Measurements from ENCODE around the gene UBE2J2.
"Not testable (repeated sequence)": the region's sequence is repeated elsewhere in the genome, so short reads cannot be mapped to it uniquely, and the experiment has no call there.

Gene UBE2J2

GRCh38 chr1:1273512-1274298 lies at the start of gene UBE2J2:
UBE2J2 (minus strand) TSS chr1:1273854; CDS start chr1:1267992, 5,862 bp downstream.
- FAIRE-seq = no peak

GRCh38 chr1:1322952-1323351 lies 49.3 kb upstream of the UBE2J2 start:
- FAIRE-seq = no peak

- no peak for FAIRE-seq
Measured at GRCh38 chr1:1322418-1322817, 48.8 kb upstream of the UBE2J2 start.

GRCh38 chr1:1321477-1321876 lies 47.8 kb upstream of the UBE2J2 start:
- no peak for FAIRE-seq

GRCh38 chr1:1320666-1321448 lies 47.2 kb upstream of the UBE2J2 start:
- no peak for FAIRE-seq

GRCh38 chr1:1319646-1319941 lies 45.9 kb upstream of the UBE2J2 start:
- no peak for FAIRE-seq

GRCh38 chr1:1318777-1319645 lies 45.4 kb upstream of the UBE2J2 start:
- FAIRE-seq = no peak

GRCh38 chr1:1318131-1318652 lies 44.5 kb upstream of the UBE2J2 start:
- FAIRE-seq = no peak

- FAIRE-seq = no peak
Measured at GRCh38 chr1:1317420-1317819, 43.8 kb upstream of the UBE2J2 start.

- not testable (repeated sequence) for FAIRE-seq
Measured at GRCh38 chr1:1316199-1316598, 42.5 kb upstream of the UBE2J2 start.

GRCh38 chr1:1315435-1315954 lies 41.8 kb upstream of the UBE2J2 start:
- no peak for FAIRE-seq

- FAIRE-seq = no peak
Measured at GRCh38 chr1:1314678-1315335, 41.2 kb upstream of the UBE2J2 start.

- no peak for FAIRE-seq
Measured at GRCh38 chr1:1314237-1314586, 40.6 kb upstream of the UBE2J2 start.

- FAIRE-seq = no peak
Measured at GRCh38 chr1:1313500-1314236, 40.0 kb upstream of the UBE2J2 start.

- FAIRE-seq = no peak
Measured at GRCh38 chr1:1312450-1313314, 39.0 kb upstream of the UBE2J2 start.

GRCh38 chr1:1311107-1312104 lies 37.8 kb upstream of the UBE2J2 start:
- no peak for FAIRE-seq

GRCh38 chr1:1310476-1311053 lies 36.9 kb upstream of the UBE2J2 start:
- FAIRE-seq = no peak

- FAIRE-seq = no peak
Measured at GRCh38 chr1:1310109-1310385, 36.4 kb upstream of the UBE2J2 start.

All from A204.1 (cell line).